ENCODE measurements around the gene HEYL.
A peak's percentile ranks its signal among the peaks of the same experiment; 100 is the strongest.

Gene HEYL

DNA sequence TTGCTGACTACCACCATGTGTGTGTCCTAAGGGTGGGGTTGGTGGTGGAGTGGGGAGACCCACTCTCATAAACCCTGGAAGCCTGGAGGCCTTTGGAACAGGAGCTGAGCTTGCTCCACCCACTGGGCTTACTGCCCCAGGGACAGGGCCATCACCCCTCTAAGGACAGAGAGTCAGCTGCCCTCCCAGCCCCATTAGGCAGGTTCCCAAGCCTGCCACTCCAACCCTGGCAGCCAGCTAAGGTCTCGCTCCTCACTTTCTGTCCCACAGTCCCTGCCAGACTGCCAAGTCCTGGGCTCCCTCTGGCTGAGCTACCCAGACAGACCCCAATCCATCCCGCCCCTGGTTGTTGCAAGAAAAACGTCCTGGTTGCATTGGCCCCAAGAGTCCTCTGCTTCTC is 28.7 kb upstream of the HEYL start:
- no peak for DNase-seq (ENCODE audit: low read depth, low spot score)
- no peak overlapping the region for H3K9ac ChIP-seq (ENCODE audit: insufficient read length, low read depth)
- no peak for TF ChIP-seq ZNF274 (IDR thresholded peaks at IDR 0.05; ENCODE audit: low read depth, low read length)
- TF ChIP-seq YY1 (IDR thresholded peaks at IDR 0.05; ENCODE audit: insufficient read depth, insufficient read length): no peak
- no peak for TF ChIP-seq SUZ12 (IDR thresholded peaks at IDR 0.05; ENCODE audit: extremely low read depth, insufficient read depth, insufficient read length)
- 0 out of 2 replicates have a peak, but pooled peaks cover 1% of the 10 kb centered on the region for H3K9me3 ChIP-seq (ENCODE audit: insufficient read depth, low read length)
- H3K36me3 ChIP-seq (ENCODE audit: insufficient read depth, insufficient read length, low read length): no peaks in the 10 kb centered on the region
- peaks cover 8% of the 10 kb centered on the region for H3K4me1 ChIP-seq (ENCODE audit: insufficient read depth, insufficient read length)
- H3K27me3 ChIP-seq (ENCODE audit: insufficient read depth, insufficient read length): peaks cover 100% of the 10 kb centered on the region
- no peak overlapping the region for H3K4me3 ChIP-seq (ENCODE audit: insufficient read length, low read depth)

DNA sequence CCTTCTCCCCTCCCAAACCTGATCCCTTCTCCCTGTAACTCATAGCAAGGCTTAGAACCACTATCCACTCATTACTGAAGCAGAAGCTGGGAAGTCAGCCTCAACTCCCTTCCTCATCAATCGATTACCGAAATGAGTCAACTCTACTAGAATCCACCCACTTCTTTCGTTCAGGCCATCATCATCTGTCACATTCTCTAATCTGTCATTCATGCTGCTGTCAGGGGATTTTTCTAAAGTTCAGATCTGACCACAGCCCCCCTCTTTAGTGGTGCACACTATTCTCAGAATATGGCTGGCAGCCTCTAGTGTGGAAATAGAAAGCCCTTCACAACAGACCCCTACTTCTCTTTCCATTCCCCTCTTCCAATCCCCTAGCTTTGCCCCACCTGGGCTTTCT is 27.3 kb upstream of the HEYL start:
- Histone ChIP-seq H3K9ac (ENCODE audit: insufficient read length, low read depth) (no peak overlapping the region), H3K9me3 (ENCODE audit: insufficient read depth, low read length) (no peaks in the 10 kb centered on the region), H3K36me3 (ENCODE audit: insufficient read depth, insufficient read length, low read length) (no peaks in the 10 kb centered on the region), H3K4me3 (ENCODE audit: insufficient read length, low read depth) (no peak overlapping the region), H3K27me3 (ENCODE audit: insufficient read depth, insufficient read length) (peaks cover 100% of the 10 kb centered on the region), H3K4me1 (ENCODE audit: insufficient read depth, insufficient read length) (peaks cover 8% of the 10 kb centered on the region)
- no peak for DNase-seq (ENCODE audit: low read depth, low spot score)
- TF ChIP-seq YY1 (IDR thresholded peaks at IDR 0.05; ENCODE audit: insufficient read depth, insufficient read length) (no peak), ZNF274 (IDR thresholded peaks at IDR 0.05; ENCODE audit: low read depth, low read length) (no peak), SUZ12 (IDR thresholded peaks at IDR 0.05; ENCODE audit: extremely low read depth, insufficient read depth, insufficient read length) (no peak)

DNA sequence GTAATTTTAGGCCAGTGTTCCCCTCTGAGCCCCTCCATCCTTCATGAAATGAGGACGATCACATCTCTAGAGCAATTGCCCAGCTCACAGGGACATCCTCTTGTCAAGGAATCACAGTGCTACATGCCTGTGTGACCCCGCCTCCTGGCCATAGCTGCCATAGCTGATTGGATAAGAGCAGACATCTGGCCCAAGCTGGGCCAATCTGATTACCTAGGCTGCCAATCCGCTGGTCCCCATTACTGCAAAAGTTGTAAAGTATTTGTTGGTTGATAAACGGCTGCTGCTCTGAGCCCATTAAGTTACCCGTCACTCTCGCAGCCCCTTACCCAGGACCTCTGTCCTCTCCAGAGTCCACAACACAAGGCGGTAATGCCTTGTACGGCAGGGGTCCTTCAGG is 24.1 kb upstream of the HEYL start:
- Histone ChIP-seq H3K36me3 (ENCODE audit: insufficient read depth, insufficient read length, low read length) (no peaks in the 10 kb centered on the region), H3K27me3 (ENCODE audit: insufficient read depth, insufficient read length) (peaks cover 100% of the 10 kb centered on the region), H3K9me3 (ENCODE audit: insufficient read depth, low read length) (no peaks in the 10 kb centered on the region), H3K4me3 (ENCODE audit: insufficient read length, low read depth) (no peak overlapping the region), H3K9ac (ENCODE audit: insufficient read length, low read depth) (no peak overlapping the region), H3K4me1 (ENCODE audit: insufficient read depth, insufficient read length) (no peaks in the 10 kb centered on the region)
- DNase-seq (ENCODE audit: low read depth, low spot score): no peak
- no peak for TF ChIP-seq SUZ12 (IDR thresholded peaks at IDR 0.05; ENCODE audit: extremely low read depth, insufficient read depth, insufficient read length)
- no peak for TF ChIP-seq YY1 (IDR thresholded peaks at IDR 0.05; ENCODE audit: insufficient read depth, insufficient read length)
- no peak for TF ChIP-seq ZNF274 (IDR thresholded peaks at IDR 0.05; ENCODE audit: low read depth, low read length)

DNA sequence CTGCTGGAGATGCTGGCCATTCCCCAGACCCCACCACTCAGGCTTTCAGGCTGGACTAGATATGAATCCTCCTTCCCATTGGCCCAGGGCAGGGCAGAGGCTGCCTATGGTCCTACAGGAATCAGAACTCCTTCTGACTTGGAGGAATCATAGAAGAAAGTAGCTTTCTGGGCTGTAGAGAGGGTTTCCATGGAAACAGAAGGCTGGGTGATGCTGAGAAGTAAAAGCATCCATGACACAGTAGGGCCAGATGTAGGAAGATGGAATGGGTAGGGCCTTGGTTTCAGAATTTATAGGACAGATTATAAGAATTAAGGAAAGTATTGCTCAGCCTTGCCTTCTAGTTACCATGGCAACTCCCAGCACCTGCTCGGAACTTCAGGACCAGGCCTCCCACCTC is 23.4 kb upstream of the HEYL start:
- Histone ChIP-seq H3K4me3 (ENCODE audit: insufficient read length, low read depth) (no peak overlapping the region), H3K4me1 (ENCODE audit: insufficient read depth, insufficient read length) (no peaks in the 10 kb centered on the region), H3K36me3 (ENCODE audit: insufficient read depth, insufficient read length, low read length) (no peaks in the 10 kb centered on the region), H3K27me3 (ENCODE audit: insufficient read depth, insufficient read length) (peaks cover 100% of the 10 kb centered on the region), H3K9ac (ENCODE audit: insufficient read length, low read depth) (no peak overlapping the region), H3K9me3 (ENCODE audit: insufficient read depth, low read length) (no peaks in the 10 kb centered on the region)
- no peak for DNase-seq (ENCODE audit: low read depth, low spot score)
- TF ChIP-seq YY1 (IDR thresholded peaks at IDR 0.05; ENCODE audit: insufficient read depth, insufficient read length): no peak
- TF ChIP-seq ZNF274 (IDR thresholded peaks at IDR 0.05; ENCODE audit: low read depth, low read length): no peak
- no peak for TF ChIP-seq SUZ12 (IDR thresholded peaks at IDR 0.05; ENCODE audit: extremely low read depth, insufficient read depth, insufficient read length)

DNA sequence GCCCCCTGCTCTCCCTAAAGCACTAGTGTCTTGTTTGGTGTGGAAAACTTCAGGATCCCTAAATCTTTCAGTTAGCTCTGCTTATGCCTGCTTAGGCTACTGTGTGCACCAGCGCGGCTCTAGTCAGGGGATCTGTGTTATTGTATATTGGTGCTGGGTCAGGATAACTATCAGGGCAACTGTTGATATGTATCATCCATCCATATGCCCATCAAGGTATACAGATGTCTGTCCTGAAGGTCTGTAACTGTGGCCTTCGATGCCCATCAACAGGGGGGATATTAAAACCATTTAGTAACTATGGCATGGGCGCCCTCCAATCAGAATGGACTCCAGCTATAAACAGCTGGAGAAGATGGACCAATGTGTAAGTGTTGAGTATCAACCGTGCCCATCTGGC is 20.1 kb upstream of the HEYL start:
- Histone ChIP-seq H3K27me3 (ENCODE audit: insufficient read depth, insufficient read length) (peaks cover 99% of the 10 kb centered on the region), H3K9me3 (ENCODE audit: insufficient read depth, low read length) (no peaks in the 10 kb centered on the region), H3K4me1 (ENCODE audit: insufficient read depth, insufficient read length) (no peaks in the 10 kb centered on the region), H3K9ac (ENCODE audit: insufficient read length, low read depth) (no peak overlapping the region), H3K4me3 (ENCODE audit: insufficient read length, low read depth) (no peak overlapping the region), H3K36me3 (ENCODE audit: insufficient read depth, insufficient read length, low read length) (no peaks in the 10 kb centered on the region)
- TF ChIP-seq SUZ12 (IDR thresholded peaks at IDR 0.05; ENCODE audit: extremely low read depth, insufficient read depth, insufficient read length) (no peak), YY1 (IDR thresholded peaks at IDR 0.05; ENCODE audit: insufficient read depth, insufficient read length) (no peak), ZNF274 (IDR thresholded peaks at IDR 0.05; ENCODE audit: low read depth, low read length) (no peak)
- DNase-seq (ENCODE audit: low read depth, low spot score): no peak

DNA sequence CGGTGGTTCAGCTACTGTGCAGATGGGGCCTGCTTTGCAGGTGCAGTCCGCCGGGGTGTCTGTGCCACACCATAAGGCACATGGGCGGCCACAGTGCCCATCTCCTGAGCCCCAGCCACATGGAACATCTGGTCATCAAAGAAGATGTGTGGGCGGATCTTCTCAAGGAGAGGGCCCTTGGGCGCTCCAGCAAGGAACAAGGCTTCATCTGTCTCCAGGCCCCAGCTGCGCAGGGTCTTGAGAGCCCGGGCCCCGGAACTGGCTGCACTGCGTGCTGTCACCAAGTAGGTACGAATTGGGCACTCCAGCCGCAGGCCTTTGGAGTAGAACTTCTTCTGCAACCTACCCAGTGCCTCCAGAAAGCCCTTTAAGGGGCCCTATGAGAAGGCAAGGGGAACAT is 19.7 kb upstream of the HEYL start:
- Histone ChIP-seq H3K27me3 (ENCODE audit: insufficient read depth, insufficient read length) (peaks cover 99% of the 10 kb centered on the region), H3K9ac (ENCODE audit: insufficient read length, low read depth) (no peak overlapping the region)
- TF ChIP-seq YY1 (IDR thresholded peaks at IDR 0.05; ENCODE audit: insufficient read depth, insufficient read length) (no peak), SUZ12 (IDR thresholded peaks at IDR 0.05; ENCODE audit: extremely low read depth, insufficient read depth, insufficient read length) (no peak), ZNF274 (IDR thresholded peaks at IDR 0.05; ENCODE audit: low read depth, low read length) (no peak)

DNA sequence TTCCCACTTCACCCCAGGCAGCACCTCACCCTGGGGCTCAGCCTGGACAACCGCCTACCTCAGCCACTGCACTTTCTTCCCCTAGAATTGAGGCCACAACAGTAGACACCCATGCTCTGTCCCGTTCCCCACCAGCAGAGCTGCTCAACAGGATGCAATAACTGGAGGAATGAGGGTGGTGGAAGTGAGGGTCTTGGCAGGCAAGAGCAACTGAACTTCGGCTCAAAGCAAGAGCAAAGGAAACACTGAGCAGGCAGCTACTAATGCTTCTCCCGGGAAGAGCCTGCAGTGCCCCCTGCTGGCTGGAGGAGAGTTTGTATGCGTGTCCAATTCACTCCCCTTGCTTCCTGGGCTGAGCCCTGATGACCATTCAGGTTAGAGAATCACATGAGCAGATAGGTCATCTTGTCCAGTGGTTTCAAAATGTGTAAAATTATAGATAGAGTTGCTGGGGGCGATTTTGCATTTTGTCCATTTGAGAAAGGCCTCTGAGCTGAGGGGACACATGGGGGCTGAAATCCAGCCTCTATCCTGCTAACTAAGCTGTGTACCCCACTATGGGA is 18.6 kb upstream of the HEYL start:
- peaks cover 99% of the 10 kb centered on the region for H3K27me3 ChIP-seq (ENCODE audit: insufficient read depth, insufficient read length)

More for the DNA sequence above, 19.7 kb upstream of the HEYL start:
- Histone ChIP-seq H3K36me3 (ENCODE audit: insufficient read depth, insufficient read length, low read length) (no peaks in the 10 kb centered on the region), H3K4me3 (ENCODE audit: insufficient read length, low read depth) (no peak overlapping the region), H3K4me1 (ENCODE audit: insufficient read depth, insufficient read length) (no peaks in the 10 kb centered on the region), H3K9me3 (ENCODE audit: insufficient read depth, low read length) (no peaks in the 10 kb centered on the region)
- DNase-seq (ENCODE audit: low read depth, low spot score): no peak

More for the DNA sequence above, 18.6 kb upstream of the HEYL start:
- H3K4me1 ChIP-seq (ENCODE audit: insufficient read depth, insufficient read length): no peaks in the 10 kb centered on the region
- no peaks in the 10 kb centered on the region for H3K9me3 ChIP-seq (ENCODE audit: insufficient read depth, low read length)
- DNase-seq (ENCODE audit: low read depth, low spot score): peak; percentile 78
- H3K4me3 ChIP-seq (ENCODE audit: insufficient read length, low read depth): no peak overlapping the region
- TF ChIP-seq ZNF274 (IDR thresholded peaks at IDR 0.05; ENCODE audit: low read depth, low read length) (no peak), SUZ12 (IDR thresholded peaks at IDR 0.05; ENCODE audit: extremely low read depth, insufficient read depth, insufficient read length) (no peak), YY1 (IDR thresholded peaks at IDR 0.05; ENCODE audit: insufficient read depth, insufficient read length) (no peak)
- no peak overlapping the region for H3K9ac ChIP-seq (ENCODE audit: insufficient read length, low read depth)
- H3K36me3 ChIP-seq (ENCODE audit: insufficient read depth, insufficient read length, low read length): no peaks in the 10 kb centered on the region
